ENCODE measurements around the gene C1QTNF2.

DNA sequence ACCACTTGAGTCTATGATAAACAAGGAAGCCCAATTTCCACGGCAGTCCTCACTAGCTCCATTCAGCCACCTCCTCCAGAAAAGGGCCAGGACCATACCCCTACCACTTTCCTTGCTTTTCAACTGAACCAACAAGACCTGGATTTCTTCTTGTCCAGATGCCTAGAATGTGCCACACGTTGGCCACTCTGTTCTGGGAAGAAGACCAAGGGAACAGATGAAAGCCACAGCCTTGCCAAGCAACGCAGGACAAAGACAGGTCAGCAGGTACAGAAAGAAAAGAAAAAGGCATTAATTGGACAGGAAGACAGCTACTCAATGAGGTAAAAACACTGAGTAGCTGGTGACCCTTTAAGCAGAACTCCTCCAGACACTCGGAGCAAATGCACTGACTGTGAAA, 60.3 kb downstream of the C1QTNF2 start:
- TF ChIP-seq CREB1 (IDR thresholded peaks at IDR 0.05; ENCODE audit: low read depth), result no peak
- TF ChIP-seq FOXM1 (IDR thresholded peaks at IDR 0.05; ENCODE audit: borderline replicate concordance, low read depth), result no peak
- no peak for TF ChIP-seq TCF12 (IDR thresholded peaks at IDR 0.05; ENCODE audit: low read depth)
- TF ChIP-seq RAD21 (IDR thresholded peaks at IDR 0.05; ENCODE audit: low read depth), result no peak
- TF ChIP-seq, protein P1, sequence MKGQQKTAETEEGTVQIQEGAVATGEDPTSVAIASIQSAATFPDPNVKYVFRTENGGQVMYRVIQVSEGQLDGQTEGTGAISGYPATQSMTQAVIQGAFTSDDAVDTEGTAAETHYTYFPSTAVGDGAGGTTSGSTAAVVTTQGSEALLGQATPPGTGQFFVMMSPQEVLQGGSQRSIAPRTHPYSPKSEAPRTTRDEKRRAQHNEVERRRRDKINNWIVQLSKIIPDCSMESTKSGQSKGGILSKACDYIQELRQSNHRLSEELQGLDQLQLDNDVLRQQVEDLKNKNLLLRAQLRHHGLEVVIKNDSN (IDR thresholded peaks at IDR 0.05), result no peak
- no peak for TF ChIP-seq YY1 (IDR thresholded peaks at IDR 0.05; ENCODE audit: low read depth)
- TF ChIP-seq TAF1 (IDR thresholded peaks at IDR 0.05; ENCODE audit: low read depth), result no peak
- TF ChIP-seq ZBTB7A (IDR thresholded peaks at IDR 0.05; ENCODE audit: low read depth), result no peak
- TF ChIP-seq, protein P2, sequence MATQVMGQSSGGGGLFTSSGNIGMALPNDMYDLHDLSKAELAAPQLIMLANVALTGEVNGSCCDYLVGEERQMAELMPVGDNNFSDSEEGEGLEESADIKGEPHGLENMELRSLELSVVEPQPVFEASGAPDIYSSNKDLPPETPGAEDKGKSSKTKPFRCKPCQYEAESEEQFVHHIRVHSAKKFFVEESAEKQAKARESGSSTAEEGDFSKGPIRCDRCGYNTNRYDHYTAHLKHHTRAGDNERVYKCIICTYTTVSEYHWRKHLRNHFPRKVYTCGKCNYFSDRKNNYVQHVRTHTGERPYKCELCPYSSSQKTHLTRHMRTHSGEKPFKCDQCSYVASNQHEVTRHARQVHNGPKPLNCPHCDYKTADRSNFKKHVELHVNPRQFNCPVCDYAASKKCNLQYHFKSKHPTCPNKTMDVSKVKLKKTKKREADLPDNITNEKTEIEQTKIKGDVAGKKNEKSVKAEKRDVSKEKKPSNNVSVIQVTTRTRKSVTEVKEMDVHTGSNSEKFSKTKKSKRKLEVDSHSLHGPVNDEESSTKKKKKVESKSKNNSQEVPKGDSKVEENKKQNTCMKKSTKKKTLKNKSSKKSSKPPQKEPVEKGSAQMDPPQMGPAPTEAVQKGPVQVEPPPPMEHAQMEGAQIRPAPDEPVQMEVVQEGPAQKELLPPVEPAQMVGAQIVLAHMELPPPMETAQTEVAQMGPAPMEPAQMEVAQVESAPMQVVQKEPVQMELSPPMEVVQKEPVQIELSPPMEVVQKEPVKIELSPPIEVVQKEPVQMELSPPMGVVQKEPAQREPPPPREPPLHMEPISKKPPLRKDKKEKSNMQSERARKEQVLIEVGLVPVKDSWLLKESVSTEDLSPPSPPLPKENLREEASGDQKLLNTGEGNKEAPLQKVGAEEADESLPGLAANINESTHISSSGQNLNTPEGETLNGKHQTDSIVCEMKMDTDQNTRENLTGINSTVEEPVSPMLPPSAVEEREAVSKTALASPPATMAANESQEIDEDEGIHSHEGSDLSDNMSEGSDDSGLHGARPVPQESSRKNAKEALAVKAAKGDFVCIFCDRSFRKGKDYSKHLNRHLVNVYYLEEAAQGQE (IDR thresholded peaks at IDR 0.05; ENCODE audit: low read depth), result no peak
- no peak for TF ChIP-seq CEBPB (IDR thresholded peaks at IDR 0.05)
- TF ChIP-seq EP300 (IDR thresholded peaks at IDR 0.05; ENCODE audit: borderline replicate concordance), result no peak
- TF ChIP-seq EGR1 (IDR thresholded peaks at IDR 0.05), result no peak
- no peak for TF ChIP-seq TEAD4 (IDR thresholded peaks at IDR 0.05)
- TF ChIP-seq, protein P3, sequence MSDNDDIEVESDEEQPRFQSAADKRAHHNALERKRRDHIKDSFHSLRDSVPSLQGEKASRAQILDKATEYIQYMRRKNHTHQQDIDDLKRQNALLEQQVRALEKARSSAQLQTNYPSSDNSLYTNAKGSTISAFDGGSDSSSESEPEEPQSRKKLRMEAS (IDR thresholded peaks at IDR 0.05), result no peak
